ENCODE data around the gene MRPS26.
"Not testable (repeated sequence)": the region's sequence is repeated elsewhere in the genome, so short reads cannot be mapped to it uniquely, and the experiment has no call there.

The MRPS26 gene

GRCh38 chr20:3014662-3015061 lies 31.2 kb upstream of the MRPS26 start:
- no peak for TF ChIP-seq GLIS3 (CRISPR knock-in tag; IDR thresholded peaks at IDR 0.05)
- TF ChIP-seq BACH2 (CRISPR knock-in tag; IDR thresholded peaks at IDR 0.05; ENCODE audit: borderline replicate concordance): no peak
- TF ChIP-seq CSRNP3 (CRISPR knock-in tag; IDR thresholded peaks at IDR 0.05): no peak
- TF ChIP-seq, protein P1, sequence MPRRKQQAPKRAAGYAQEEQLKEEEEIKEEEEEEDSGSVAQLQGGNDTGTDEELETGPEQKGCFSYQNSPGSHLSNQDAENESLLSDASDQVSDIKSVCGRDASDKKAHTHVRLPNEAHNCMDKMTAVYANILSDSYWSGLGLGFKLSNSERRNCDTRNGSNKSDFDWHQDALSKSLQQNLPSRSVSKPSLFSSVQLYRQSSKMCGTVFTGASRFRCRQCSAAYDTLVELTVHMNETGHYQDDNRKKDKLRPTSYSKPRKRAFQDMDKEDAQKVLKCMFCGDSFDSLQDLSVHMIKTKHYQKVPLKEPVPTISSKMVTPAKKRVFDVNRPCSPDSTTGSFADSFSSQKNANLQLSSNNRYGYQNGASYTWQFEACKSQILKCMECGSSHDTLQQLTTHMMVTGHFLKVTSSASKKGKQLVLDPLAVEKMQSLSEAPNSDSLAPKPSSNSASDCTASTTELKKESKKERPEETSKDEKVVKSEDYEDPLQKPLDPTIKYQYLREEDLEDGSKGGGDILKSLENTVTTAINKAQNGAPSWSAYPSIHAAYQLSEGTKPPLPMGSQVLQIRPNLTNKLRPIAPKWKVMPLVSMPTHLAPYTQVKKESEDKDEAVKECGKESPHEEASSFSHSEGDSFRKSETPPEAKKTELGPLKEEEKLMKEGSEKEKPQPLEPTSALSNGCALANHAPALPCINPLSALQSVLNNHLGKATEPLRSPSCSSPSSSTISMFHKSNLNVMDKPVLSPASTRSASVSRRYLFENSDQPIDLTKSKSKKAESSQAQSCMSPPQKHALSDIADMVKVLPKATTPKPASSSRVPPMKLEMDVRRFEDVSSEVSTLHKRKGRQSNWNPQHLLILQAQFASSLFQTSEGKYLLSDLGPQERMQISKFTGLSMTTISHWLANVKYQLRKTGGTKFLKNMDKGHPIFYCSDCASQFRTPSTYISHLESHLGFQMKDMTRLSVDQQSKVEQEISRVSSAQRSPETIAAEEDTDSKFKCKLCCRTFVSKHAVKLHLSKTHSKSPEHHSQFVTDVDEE (CRISPR knock-in tag; IDR thresholded peaks at IDR 0.05): no peak
- TF ChIP-seq RARB (CRISPR knock-in tag; IDR thresholded peaks at IDR 0.05): no peak
- TF ChIP-seq, protein P2, sequence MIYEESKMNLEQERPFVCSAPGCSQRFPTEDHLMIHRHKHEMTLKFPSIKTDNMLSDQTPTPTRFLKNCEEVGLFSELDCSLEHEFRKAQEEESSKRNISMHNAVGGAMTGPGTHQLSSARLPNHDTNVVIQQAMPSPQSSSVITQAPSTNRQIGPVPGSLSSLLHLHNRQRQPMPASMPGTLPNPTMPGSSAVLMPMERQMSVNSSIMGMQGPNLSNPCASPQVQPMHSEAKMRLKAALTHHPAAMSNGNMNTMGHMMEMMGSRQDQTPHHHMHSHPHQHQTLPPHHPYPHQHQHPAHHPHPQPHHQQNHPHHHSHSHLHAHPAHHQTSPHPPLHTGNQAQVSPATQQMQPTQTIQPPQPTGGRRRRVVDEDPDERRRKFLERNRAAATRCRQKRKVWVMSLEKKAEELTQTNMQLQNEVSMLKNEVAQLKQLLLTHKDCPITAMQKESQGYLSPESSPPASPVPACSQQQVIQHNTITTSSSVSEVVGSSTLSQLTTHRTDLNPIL (CRISPR knock-in tag; IDR thresholded peaks at IDR 0.05; ENCODE audit: low read depth): no peak
- no peak for TF ChIP-seq ZNF565 (CRISPR knock-in tag; conservative IDR thresholded peaks at IDR 0.05; ENCODE audit: low read depth)
- no peak for TF ChIP-seq PPARA (CRISPR knock-in tag; IDR thresholded peaks at IDR 0.05; ENCODE audit: borderline replicate concordance)
- TF ChIP-seq ESRRG (CRISPR knock-in tag; IDR thresholded peaks at IDR 0.05): no peak
- no peak for TF ChIP-seq SNAI2 (CRISPR knock-in tag; IDR thresholded peaks at IDR 0.05)

GRCh38 chr20:3015302-3015701 lies 30.6 kb upstream of the MRPS26 start:
- ATAC-seq: not testable (repeated sequence)

More at GRCh38 chr20:3014662-3015061, 31.2 kb upstream of the MRPS26 start:
- no peak for ATAC-seq

DNA sequence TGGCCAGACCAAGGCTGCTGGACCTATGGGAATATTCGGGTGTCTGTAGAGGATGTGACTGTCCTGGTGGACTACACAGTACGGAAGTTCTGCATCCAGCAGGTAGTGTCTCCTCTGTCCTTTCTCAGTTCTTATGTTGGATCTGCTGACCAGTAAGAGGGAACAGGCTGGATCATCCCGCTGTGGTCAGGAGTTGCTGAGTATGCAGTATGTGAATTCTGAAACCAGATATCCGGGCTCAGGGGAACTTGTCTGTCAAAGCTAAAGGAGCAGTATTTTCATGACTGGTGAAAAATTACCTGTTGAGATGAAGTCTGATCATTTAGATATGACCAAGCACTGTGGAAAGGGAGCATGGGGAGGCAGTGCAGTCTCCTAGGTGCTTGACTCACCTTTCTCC lies 24.5 kb upstream of the MRPS26 start:
- no peak for ATAC-seq
- no peak for TF ChIP-seq ESRRG (CRISPR knock-in tag; IDR thresholded peaks at IDR 0.05)
- TF ChIP-seq TCF4 (CRISPR knock-in tag; IDR thresholded peaks at IDR 0.05; ENCODE audit: borderline replicate concordance): no peak
- TF ChIP-seq ZNF70 (CRISPR knock-in tag; IDR thresholded peaks at IDR 0.05): no peak
- TF ChIP-seq BACH2 (CRISPR knock-in tag; IDR thresholded peaks at IDR 0.05; ENCODE audit: borderline replicate concordance): no peak
- TF ChIP-seq OSR1 (CRISPR knock-in tag; IDR thresholded peaks at IDR 0.05): no peak
- no peak for TF ChIP-seq ZNF565 (CRISPR knock-in tag; conservative IDR thresholded peaks at IDR 0.05; ENCODE audit: low read depth)
- no peak for TF ChIP-seq ZFP3 (CRISPR knock-in tag; IDR thresholded peaks at IDR 0.05)
- TF ChIP-seq TOX (CRISPR knock-in tag; IDR thresholded peaks at IDR 0.05; ENCODE audit: borderline replicate concordance): no peak
- TF ChIP-seq ZC3H10 (CRISPR knock-in tag; IDR thresholded peaks at IDR 0.05): no peak
- TF ChIP-seq ISL1 (CRISPR knock-in tag; IDR thresholded peaks at IDR 0.05): no peak
- no peak for TF ChIP-seq CSDC2 (CRISPR knock-in tag; IDR thresholded peaks at IDR 0.05)
- TF ChIP-seq, protein P2 (CRISPR knock-in tag; IDR thresholded peaks at IDR 0.05; ENCODE audit: low read depth): no peak
- no peak for TF ChIP-seq ZFP30 (CRISPR knock-in tag; IDR thresholded peaks at IDR 0.05)
- no peak for TF ChIP-seq PPARA (CRISPR knock-in tag; IDR thresholded peaks at IDR 0.05; ENCODE audit: borderline replicate concordance)
- no peak for TF ChIP-seq CSRNP3 (CRISPR knock-in tag; IDR thresholded peaks at IDR 0.05)
- no peak for TF ChIP-seq SNAI2 (CRISPR knock-in tag; IDR thresholded peaks at IDR 0.05)
- no peak for TF ChIP-seq ZNF8 (CRISPR knock-in tag; IDR thresholded peaks at IDR 0.05)
- no peak for TF ChIP-seq PATZ1 (CRISPR knock-in tag; IDR thresholded peaks at IDR 0.05; ENCODE audit: borderline replicate concordance)
- TF ChIP-seq, protein P1 (CRISPR knock-in tag; IDR thresholded peaks at IDR 0.05): no peak
- TF ChIP-seq GLIS3 (CRISPR knock-in tag; IDR thresholded peaks at IDR 0.05): no peak
